ENCODE measurements around the gene TMEM209.
"Not testable (repeated sequence)": the region's sequence is repeated elsewhere in the genome, so short reads cannot be mapped to it uniquely, and the experiment has no call there.

TMEM209 gene

GRCh38 chr7:130248842-130249241, 43.6 kb upstream of the TMEM209 start:
- H3K27ac ChIP-seq (ENCODE audit: extremely low read depth, low read depth, low read length); H3K9me3 ChIP-seq (ENCODE audit: control insufficient read depth, insufficient read depth, low read depth, low read length); CTCF ChIA-PET; H3K4me3 ChIP-seq (ENCODE audit: low read depth, low read length); H3K4me1 ChIP-seq (ENCODE audit: control insufficient read depth, insufficient read depth, low read length); POLR2A ChIA-PET; H3K36me3 ChIP-seq (ENCODE audit: control insufficient read depth in 2 of 2, insufficient read depth in 1 of 2, low read length in 2 of 2): not testable (repeated sequence)
- TF ChIP-seq, protein P1, sequence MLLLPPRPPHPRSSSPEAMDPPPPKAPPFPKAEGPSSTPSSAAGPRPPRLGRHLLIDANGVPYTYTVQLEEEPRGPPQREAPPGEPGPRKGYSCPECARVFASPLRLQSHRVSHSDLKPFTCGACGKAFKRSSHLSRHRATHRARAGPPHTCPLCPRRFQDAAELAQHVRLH (tag by site-specific recombination; IDR thresholded peaks at IDR 0.05) = peak; percentile 70; the same call in 1 of the 2 replicates
- TF ChIP-seq ZNF146 (tag by site-specific recombination; IDR thresholded peaks at IDR 0.05) = peak; percentile 94
- TF ChIP-seq, protein P2, sequence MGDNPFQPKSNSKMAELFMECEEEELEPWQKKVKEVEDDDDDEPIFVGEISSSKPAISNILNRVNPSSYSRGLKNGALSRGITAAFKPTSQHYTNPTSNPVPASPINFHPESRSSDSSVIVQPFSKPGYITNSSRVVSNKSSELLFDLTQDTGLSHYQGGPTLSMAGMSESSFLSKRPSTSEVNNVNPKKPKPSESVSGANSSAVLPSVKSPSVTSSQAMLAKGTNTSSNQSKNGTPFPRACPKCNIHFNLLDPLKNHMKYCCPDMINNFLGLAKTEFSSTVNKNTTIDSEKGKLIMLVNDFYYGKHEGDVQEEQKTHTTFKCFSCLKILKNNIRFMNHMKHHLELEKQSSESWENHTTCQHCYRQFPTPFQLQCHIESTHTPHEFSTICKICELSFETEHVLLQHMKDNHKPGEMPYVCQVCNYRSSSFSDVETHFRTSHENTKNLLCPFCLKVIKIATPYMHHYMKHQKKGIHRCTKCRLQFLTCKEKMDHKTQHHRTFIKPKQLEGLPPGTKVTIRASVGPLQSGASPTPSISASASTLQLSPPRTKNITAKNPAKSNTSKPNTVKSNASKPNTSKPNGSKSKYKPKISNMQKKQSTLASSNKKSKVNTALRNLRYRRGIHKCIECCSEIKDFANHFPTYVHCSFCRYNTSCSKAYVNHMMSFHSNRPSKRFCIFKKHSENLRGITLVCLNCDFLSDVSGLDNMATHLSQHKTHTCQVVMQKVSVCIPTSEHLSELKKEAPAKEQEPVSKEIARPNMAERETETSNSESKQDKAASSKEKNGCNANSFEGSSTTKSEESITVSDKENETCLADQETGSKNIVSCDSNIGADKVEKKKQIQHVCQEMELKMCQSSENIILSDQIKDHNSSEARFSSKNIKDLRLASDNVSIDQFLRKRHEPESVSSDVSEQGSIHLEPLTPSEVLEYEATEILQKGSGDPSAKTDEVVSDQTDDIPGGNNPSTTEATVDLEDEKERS (tag by site-specific recombination; IDR thresholded peaks at IDR 0.05) = peak; percentile 87

- H3K4me1 ChIP-seq (ENCODE audit: control insufficient read depth, insufficient read depth, low read length); H3K36me3 ChIP-seq (ENCODE audit: control insufficient read depth in 2 of 2, insufficient read depth in 1 of 2, low read length in 2 of 2); H3K9me3 ChIP-seq (ENCODE audit: control insufficient read depth, insufficient read depth, low read depth, low read length); H3K27ac ChIP-seq (ENCODE audit: extremely low read depth, low read depth, low read length); POLR2A ChIA-PET; H3K4me3 ChIP-seq (ENCODE audit: low read depth, low read length): not testable (repeated sequence)
- CTCF ChIA-PET = interaction anchor here (0.9 kb wide), 1 partner anchor 174 kb away, joined by 4 read pairs; no protein-coding TSS in a partner anchor
- TF ChIP-seq ZNF146 (tag by site-specific recombination; IDR thresholded peaks at IDR 0.05) = peak; percentile 60; the same call in 1 of the 2 replicates
Observed at GRCh38 chr7:130246491-130246890, 41.3 kb upstream of the TMEM209 start.

DNA sequence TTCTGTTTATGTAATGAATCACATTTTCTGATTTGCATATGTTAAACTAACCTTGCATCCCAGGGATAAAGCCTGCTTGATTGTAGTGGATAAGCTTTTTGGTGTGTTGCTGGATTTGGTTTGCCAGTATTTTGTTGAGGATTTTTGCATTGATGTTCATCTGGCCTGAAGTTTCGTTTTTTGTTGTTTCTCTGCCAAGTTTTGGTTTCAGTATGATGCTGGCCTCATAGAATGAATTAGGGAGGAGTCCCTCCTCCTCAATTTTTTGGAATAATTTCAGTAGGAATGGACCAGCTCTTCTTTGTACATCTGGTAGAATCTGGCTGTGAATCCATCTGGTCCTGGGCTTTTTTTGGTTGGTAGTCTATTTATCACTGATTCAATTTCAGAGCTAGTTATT, 38.3 kb upstream of the TMEM209 start:
- H3K9me3 ChIP-seq (ENCODE audit: control insufficient read depth, insufficient read depth, low read depth, low read length); H3K4me3 ChIP-seq (ENCODE audit: low read depth, low read length); H3K36me3 ChIP-seq (ENCODE audit: control insufficient read depth in 2 of 2, insufficient read depth in 1 of 2, low read length in 2 of 2); H3K27ac ChIP-seq (ENCODE audit: extremely low read depth, low read depth, low read length); H3K4me1 ChIP-seq (ENCODE audit: control insufficient read depth, insufficient read depth, low read length); POLR2A ChIA-PET: not testable (repeated sequence)
- CTCF ChIA-PET = interaction anchor here (0.5 to 2.1 kb wide), 15 partner anchors 9 to 515 kb away, joined by 3 to 11 read pairs (median 3); partner anchors contain the start of gene CPA2

- no peaks in the 10 kb centered on the region for H3K36me3 ChIP-seq (ENCODE audit: control insufficient read depth in 2 of 2, insufficient read depth in 1 of 2, low read length in 2 of 2)
- H3K27ac ChIP-seq (ENCODE audit: extremely low read depth, low read depth, low read length) = no peak overlapping the region
- POLR2A ChIA-PET = interaction anchor here (0.6 kb wide), 1 partner anchor 8 kb away, joined by 3 read pairs; no protein-coding TSS in a partner anchor
- no peaks in the 10 kb centered on the region for H3K9me3 ChIP-seq (ENCODE audit: control insufficient read depth, insufficient read depth, low read depth, low read length)
- CTCF ChIA-PET = interaction anchor here (0.6 to 2.1 kb wide), 12 partner anchors 10 to 516 kb away, joined by 3 to 11 read pairs (median 3); no protein-coding TSS in a partner anchor
- H3K4me1 ChIP-seq (ENCODE audit: control insufficient read depth, insufficient read depth, low read length) = no peaks in the 10 kb centered on the region
- H3K4me3 ChIP-seq (ENCODE audit: low read depth, low read length) = no peak overlapping the region
- TF ChIP-seq ZNF335 (tag by site-specific recombination; conservative IDR thresholded peaks at IDR 0.05) (peak; percentile 58; the same call in 1 of the 2 replicates), ZNF366 (tag by site-specific recombination; conservative IDR thresholded peaks at IDR 0.05) (peak; percentile 27; the same call in 1 of the 2 replicates), ZNF654 (tag by site-specific recombination; IDR thresholded peaks at IDR 0.05; ENCODE audit: low read depth) (peak; percentile 96), ZNF658 (tag by site-specific recombination; IDR thresholded peaks at IDR 0.05) (no peak), ZNF280C (tag by site-specific recombination; IDR thresholded peaks at IDR 0.05) (no peak), ZFP37 (tag by site-specific recombination; IDR thresholded peaks at IDR 0.05) (peak; percentile 79; the same call in 1 of the 2 replicates), SP7 (tag by site-specific recombination; IDR thresholded peaks at IDR 0.05) (peak; percentile 57), ZNF37A (tag by site-specific recombination; IDR thresholded peaks at IDR 0.05) (no peak), INSM2 (tag by site-specific recombination; IDR thresholded peaks at IDR 0.05) (no peak), ZBTB20 (tag by site-specific recombination; IDR thresholded peaks at IDR 0.05) (no peak)
- TF ChIP-seq, protein P3, sequence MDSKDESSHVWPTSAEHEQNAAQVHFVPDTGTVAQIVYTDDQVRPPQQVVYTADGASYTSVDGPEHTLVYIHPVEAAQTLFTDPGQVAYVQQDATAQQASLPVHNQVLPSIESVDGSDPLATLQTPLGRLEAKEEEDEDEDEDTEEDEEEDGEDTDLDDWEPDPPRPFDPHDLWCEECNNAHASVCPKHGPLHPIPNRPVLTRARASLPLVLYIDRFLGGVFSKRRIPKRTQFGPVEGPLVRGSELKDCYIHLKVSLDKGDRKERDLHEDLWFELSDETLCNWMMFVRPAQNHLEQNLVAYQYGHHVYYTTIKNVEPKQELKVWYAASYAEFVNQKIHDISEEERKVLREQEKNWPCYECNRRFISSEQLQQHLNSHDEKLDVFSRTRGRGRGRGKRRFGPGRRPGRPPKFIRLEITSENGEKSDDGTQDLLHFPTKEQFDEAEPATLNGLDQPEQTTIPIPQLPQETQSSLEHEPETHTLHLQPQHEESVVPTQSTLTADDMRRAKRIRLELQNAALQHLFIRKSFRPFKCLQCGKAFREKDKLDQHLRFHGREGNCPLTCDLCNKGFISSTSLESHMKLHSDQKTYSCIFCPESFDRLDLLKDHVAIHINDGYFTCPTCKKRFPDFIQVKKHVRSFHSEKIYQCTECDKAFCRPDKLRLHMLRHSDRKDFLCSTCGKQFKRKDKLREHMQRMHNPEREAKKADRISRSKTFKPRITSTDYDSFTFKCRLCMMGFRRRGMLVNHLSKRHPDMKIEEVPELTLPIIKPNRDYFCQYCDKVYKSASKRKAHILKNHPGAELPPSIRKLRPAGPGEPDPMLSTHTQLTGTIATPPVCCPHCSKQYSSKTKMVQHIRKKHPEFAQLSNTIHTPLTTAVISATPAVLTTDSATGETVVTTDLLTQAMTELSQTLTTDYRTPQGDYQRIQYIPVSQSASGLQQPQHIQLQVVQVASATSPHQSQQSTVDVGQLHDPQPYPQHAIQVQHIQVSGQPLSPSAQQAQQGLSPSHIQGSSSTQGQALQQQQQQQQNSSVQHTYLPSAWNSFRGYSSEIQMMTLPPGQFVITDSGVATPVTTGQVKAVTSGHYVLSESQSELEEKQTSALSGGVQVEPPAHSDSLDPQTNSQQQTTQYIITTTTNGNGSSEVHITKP (tag by site-specific recombination; IDR thresholded peaks at IDR 0.05) = peak; percentile 56
Observed at GRCh38 chr7:130242198-130243014, 37.2 kb upstream of the TMEM209 start.
